Testis (tissue), 2 donors: ENCODE data around the gene ZMYM2.

Experiments used
- POLR2A ChIP-seq: fragments of 450-650 bp; IDR thresholded peaks from one replicate; pipeline ENCODE4 v1.6.1; 2017; ENCODE audit warnings: antibody characterized with exemption, mild to moderate bottlenecking, moderate library complexity
- TF ChIP-seq, protein P1 (sequence below), 3 experiments: fragments of 450-650 bp in 2 of 3; fragments of 200-600 bp in 1 of 3; sonication (generic) in 1 of 3; IDR thresholded peaks; one replicate each; pipeline ENCODE4 v1.5.1; 2016 to 2019; ENCODE audit warnings: antibody characterized with exemption in 3 of 3, mild to moderate bottlenecking in 2 of 3, moderate library complexity in 1 of 3

DNA sequence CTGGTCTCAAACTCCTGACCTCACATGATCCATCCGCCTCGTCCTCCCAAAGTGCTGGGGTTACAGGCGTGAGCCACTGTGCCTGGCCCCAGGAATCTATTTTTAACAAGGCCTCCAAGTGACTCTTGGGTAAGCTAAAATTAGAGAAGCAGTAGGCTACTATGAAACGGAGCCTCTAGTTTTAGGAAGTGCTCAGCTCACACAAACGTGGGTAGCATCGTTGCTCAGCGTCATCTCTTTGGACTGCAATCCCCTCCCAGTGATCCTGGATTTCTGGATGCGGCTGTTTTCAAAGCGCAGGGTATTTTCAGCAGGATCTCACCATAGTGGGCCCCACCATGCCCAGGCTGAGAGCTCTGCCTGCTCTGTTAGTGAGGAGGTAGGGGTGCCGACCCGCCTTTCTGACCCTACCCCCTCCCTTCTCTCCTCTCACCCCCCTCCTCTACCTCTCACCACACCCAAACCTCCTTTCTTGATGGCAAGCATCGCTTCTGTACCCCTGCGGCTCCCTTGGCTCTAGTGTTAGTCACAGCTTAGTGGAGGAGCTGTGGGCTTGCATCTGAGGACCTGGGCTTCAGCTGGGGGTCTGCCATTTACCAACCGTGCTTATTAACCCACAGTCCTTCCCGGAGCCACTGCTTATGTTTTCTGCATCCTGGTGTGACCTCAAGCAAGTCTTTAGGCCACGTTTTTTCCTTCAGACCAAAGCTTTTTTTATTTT is 168.2 kb downstream of the ZMYM2 start:
- TF ChIP-seq, protein P1, sequence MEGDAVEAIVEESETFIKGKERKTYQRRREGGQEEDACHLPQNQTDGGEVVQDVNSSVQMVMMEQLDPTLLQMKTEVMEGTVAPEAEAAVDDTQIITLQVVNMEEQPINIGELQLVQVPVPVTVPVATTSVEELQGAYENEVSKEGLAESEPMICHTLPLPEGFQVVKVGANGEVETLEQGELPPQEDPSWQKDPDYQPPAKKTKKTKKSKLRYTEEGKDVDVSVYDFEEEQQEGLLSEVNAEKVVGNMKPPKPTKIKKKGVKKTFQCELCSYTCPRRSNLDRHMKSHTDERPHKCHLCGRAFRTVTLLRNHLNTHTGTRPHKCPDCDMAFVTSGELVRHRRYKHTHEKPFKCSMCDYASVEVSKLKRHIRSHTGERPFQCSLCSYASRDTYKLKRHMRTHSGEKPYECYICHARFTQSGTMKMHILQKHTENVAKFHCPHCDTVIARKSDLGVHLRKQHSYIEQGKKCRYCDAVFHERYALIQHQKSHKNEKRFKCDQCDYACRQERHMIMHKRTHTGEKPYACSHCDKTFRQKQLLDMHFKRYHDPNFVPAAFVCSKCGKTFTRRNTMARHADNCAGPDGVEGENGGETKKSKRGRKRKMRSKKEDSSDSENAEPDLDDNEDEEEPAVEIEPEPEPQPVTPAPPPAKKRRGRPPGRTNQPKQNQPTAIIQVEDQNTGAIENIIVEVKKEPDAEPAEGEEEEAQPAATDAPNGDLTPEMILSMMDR (IDR thresholded peaks at IDR 0.05), result no peak
- no peak for TF ChIP-seq POLR2A
